ENCODE results near the gene SETDB2.

Gene SETDB2, protein sequence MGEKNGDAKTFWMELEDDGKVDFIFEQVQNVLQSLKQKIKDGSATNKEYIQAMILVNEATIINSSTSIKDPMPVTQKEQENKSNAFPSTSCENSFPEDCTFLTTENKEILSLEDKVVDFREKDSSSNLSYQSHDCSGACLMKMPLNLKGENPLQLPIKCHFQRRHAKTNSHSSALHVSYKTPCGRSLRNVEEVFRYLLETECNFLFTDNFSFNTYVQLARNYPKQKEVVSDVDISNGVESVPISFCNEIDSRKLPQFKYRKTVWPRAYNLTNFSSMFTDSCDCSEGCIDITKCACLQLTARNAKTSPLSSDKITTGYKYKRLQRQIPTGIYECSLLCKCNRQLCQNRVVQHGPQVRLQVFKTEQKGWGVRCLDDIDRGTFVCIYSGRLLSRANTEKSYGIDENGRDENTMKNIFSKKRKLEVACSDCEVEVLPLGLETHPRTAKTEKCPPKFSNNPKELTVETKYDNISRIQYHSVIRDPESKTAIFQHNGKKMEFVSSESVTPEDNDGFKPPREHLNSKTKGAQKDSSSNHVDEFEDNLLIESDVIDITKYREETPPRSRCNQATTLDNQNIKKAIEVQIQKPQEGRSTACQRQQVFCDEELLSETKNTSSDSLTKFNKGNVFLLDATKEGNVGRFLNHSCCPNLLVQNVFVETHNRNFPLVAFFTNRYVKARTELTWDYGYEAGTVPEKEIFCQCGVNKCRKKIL

GRCh38 chr13:49443704-49444523 is at the start of gene SETDB2, which contains the start of gene CAB39L:
Gene SETDB2 (plus strand): TSS chr13:49444274. CDS start chr13:49451894, 7,620 bp downstream.
Gene CAB39L (minus strand): TSS chr13:49444064. CDS start chr13:49382910, 61,154 bp downstream.
- DNase-seq: peak; percentile 96 to 100 (median 98)

- no peak for DNase-seq
Measured at GRCh38 chr13:49395451-49395865, 48.6 kb upstream of the SETDB2 start.

DNA sequence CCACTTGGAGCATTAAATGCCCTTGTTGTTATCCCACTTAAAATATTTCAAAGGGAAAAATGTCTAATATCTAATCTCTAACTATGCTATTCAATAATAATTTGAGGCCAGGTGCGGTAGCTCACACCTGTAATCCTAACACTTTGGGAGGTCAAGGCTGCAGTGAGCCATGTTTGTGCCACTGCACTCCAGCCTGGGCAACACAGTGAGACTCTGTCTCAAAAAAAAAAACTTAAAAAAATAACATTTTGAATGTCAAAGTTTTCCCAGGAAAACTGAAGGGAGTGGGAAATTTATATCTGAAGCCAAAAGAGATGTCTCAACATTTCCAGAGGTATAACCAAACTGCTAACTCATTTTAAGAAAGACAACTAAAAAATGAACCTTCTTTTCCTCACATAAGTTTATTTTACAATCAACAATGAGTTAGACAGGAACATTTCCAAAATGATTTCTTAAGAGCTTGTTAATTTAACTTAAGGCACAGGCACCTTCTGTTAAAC is 48.1 kb upstream of the SETDB2 start:
- DNase-seq: no peak

GRCh38 chr13:49399801-49400472 is 44.1 kb upstream of the SETDB2 start:
- no peak for DNase-seq

GRCh38 chr13:49400755-49401659 is 43.1 kb upstream of the SETDB2 start:
- DNase-seq: no peak

DNA sequence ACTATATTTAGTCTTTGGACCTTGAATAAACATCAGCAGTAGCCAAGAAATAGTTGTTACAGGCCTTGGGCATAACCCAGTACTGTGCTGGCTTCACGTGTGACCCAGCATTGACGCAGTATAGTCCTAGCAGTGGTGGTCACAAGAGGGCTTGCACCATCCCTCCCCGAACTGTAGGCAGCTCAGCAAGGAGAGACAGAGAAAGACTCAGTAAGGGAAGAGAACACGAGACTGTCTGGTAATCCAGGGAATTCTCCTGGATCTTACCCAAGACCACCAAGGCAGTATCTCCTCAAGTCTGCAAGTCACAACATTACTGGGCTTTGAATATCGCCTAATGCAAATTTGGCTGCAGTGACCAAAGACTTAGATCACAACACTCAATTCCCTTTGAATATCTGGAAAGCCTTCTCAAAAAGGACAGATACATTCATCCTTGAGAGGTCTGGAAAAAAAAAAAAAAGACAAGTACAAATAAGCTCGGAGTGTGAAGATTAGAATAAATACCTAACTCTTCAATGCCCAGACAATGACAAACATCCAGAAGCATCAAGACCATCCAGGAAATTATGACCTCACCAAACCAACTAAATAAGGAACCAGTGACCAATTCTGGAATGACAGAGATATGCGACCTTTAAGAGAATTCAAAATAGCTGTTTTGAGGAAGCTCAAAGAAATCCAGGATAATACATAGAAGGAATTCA is 39.9 kb upstream of the SETDB2 start:
- DNase-seq: no peak

DNA sequence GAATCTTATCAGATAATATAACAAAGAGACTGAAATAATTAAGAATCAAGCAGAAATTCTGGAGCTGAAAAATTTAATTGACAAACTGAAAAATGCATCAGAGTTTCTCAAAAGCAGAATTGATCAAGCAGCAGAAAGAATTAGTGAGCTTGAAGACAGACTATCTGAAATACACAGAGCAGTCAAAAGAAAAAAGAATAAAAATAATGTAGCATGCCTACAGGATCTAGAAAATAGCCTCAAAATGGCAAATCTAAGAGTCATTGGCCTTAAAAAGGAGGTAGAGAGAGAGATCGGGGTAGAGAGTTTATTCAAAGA is 39.4 kb upstream of the SETDB2 start:
- no peak for DNase-seq

GRCh38 chr13:49407068-49407467 is 37.0 kb upstream of the SETDB2 start:
- no peak for DNase-seq

- no peak for DNase-seq
Measured at GRCh38 chr13:49407936-49408335, 36.1 kb upstream of the SETDB2 start.

GRCh38 chr13:49409008-49409407 is 35.1 kb upstream of the SETDB2 start:
- DNase-seq: no peak

GRCh38 chr13:49410006-49410405 is 34.1 kb upstream of the SETDB2 start:
- no peak for DNase-seq

GRCh38 chr13:49410477-49410876 is 33.6 kb upstream of the SETDB2 start:
- DNase-seq: no peak

DNA sequence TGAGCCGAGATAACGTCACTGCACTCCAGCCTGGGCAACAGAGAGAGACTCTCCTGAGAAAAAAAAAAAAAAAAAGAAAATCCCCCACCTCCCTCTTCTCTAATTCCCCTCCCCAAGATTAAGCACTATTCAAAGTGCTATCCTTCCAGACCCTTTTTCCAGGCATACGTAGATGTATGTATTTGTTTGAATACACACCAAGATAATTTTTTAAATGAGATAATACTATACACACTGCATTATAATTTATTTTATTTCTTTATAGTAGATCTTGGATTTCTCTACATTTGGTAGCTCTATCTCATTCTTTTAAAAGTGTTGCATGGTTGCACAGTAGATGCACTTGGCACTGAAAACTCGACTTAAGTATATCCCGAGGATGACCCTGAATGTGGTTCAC is 32.7 kb upstream of the SETDB2 start:
- no peak for DNase-seq

GRCh38 chr13:49412749-49413148 is 31.3 kb upstream of the SETDB2 start:
- no peak for DNase-seq

DNA sequence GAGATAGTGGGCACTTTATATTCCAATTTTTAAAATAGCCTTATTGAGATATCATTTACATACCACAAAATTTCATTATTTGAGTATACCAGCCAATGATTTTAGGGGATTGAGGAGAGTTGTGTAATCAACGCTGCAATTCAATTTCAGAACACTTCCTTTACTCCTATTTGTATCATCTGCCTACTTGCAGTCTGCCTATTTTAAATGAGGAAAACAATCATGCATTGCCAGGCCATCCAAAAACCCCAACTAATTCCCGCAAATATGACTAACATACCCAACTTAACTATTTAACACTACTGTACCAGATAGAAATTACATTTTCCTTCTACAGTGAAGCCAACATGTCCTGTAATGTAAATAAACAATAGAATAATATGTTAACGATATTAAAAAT is 26.9 kb upstream of the SETDB2 start:
- no peak for DNase-seq

DNA sequence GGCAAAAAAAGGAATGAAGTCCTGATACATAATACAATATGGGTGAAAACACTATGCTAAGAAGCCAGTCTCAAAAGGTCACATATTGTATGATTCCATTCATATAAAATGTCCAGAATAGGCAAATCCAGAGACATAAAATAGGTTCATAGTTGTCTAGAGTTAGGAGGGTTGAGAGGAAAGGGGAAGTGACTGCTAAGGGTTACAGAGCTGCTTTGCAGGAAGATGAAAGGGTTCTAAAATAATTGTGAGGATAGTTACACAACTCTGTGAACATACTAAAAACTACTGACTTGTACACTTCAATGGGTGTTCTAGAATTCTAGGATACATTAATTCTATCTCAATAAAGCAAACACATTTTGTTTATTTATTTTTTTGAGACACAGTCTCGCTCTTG is 25.9 kb upstream of the SETDB2 start:
- DNase-seq: no peak

DNA sequence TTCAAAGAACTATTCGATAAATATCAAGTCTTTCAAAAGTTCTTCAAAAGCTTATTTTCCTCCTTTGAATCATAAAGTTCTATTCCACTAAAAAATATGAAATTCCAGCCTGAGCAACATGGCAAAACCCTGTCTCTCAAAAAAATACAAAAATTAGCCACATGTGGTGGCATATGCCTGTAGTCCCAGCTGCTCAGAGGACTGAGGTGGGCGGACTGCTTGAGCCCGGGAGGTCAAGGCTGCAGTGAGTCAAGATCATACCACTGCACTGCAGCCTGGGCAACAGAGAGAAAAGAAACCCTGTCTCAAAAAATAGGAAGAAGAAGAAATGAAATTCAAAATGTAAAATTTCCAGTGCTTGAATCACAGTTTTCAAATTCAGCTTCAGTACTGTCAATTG is 24.8 kb upstream of the SETDB2 start:
- no peak for DNase-seq

GRCh38 chr13:49421391-49421790 is 22.7 kb upstream of the SETDB2 start:
- DNase-seq: no peak

- DNase-seq: no peak
Measured at GRCh38 chr13:49424011-49424560, 20.0 kb upstream of the SETDB2 start.

GRCh38 chr13:49428041-49428763 is 15.9 kb upstream of the SETDB2 start:
- DNase-seq: no peak
